HG03378 (cell line): Measurements from ENCODE around the gene OMA1.
"Not testable (repeated sequence)": the region's sequence is repeated elsewhere in the genome, so short reads cannot be mapped to it uniquely, and the experiment has no call there.

Source experiments
- ATAC-seq: cut with Tn5 transposase; IDR thresholded peaks from one replicate; pipeline ENCODE4 v1.9.1; 2021; ENCODE audit warnings: mild to moderate bottlenecking, moderate library complexity; ENCODE audit not compliant: unreplicated experiment

Gene OMA1

DNA sequence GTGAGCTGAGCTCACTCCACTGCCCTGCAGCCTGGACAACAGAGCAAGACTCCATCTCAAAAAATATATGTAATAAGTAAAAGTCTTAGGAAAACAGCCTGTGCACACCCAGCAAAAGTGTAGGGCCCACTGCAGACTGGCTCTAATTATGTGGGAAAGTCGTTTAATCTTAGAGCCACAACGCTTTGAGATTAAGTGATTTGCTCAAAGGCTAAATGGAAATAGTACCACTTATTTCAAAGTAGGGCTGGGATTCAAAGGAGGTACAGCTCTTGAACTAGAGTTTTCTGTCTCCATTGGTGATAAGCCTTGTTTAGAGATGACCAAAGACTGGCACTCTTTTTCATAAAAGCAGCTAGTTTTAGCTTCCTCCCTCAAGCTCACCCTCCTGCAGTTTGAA is 28.3 kb upstream of the OMA1 start:
- ATAC-seq = no peak

DNA sequence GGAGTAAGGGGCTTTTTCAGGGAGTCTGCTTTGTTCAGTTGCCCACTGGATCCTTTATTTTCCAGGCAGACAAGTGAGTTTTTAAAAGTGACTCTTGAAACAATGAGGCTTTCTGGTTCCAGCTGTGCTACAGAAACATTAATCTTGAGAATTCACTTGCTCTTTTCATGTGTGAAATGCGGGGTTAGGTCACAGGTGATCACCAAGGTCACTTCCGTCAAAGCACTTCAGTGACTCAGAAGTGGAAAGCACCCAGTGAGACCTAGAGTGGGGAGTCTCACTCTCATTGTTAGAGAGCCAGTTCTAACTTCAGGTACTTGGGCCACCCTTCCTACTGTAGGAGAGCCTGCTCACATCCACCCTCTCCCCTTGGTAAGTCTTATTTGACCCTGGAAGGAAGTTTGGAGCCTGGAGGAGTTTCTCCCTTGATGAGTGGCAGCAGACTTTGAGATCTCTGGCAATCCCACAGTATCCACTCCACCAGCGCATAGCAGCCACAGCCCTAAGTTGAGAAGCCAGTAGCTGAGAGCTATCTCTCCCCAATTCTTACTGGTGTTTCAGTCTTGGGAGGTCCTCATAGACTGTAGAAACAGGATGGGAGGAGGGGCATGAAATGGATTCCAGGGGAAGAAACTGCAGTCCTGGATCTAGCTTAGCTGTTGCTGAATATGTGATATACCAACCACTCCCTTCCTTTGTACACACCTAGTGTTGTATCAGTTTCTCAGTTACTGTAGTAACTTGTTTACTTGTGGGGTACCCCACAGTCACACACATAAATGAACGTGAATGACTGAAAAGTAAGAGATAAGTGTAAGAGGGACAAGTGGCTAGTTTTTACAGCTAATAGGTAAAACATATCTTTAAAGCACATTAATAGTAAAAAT is 27.4 kb upstream of the OMA1 start:
- peak; percentile 98 for ATAC-seq

DNA sequence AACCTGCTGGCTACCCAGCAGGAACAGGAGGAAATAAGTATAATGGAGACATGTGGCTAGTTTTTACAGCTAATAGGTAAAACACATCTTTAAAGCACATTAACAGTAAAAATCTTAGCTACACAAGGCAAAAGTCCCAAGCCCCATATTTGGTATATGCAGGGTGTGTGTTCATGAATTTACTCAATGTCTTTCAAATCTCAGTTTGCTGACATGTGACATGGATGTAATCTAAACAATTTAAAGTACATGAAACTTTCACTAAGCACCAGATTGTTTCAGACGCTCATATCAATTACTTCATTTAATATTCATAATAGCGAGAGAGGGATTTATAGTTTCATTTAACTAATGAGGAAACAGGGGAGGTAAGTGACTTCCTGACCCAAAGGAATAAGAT is 26.6 kb upstream of the OMA1 start:
- no peak for ATAC-seq

DNA sequence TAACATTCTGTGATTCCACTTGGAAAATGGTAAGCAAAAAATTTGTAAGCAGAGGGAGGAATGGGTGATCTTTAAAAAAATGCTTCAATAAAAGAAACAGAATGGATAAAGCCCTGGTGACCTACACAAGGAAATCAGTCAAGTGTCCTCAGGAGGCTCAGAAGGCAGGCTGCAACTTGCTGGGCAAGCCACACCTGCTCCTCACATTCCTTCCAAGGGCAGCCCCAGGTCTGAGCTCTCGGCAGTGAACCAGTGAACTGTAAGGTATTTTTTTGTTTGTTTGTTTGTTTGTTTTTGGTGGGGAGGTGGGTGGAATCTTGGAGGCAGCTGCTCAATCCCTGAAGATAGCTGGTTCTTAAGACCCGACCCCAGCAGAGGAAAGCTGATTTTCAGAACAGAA is 26.2 kb upstream of the OMA1 start:
- no peak for ATAC-seq

DNA sequence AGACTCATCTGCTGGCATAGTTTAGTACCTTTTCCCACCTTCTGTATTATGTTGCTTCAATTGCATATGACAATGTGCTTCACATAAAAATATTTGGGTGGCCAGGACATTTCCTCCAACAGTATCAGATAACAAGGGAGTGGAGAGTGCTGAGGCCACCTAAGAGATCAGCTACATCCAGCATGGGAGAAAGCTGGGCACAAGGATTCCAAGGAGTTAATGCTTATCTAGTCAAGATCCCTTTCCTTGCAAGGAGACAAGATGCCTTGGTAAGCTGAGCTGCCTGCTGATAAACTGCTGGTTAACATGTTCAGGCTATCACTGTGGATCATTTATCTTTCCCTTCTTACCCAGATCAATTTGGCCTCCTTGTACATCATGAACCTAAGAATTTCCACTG is 25.1 kb upstream of the OMA1 start:
- no peak for ATAC-seq

DNA sequence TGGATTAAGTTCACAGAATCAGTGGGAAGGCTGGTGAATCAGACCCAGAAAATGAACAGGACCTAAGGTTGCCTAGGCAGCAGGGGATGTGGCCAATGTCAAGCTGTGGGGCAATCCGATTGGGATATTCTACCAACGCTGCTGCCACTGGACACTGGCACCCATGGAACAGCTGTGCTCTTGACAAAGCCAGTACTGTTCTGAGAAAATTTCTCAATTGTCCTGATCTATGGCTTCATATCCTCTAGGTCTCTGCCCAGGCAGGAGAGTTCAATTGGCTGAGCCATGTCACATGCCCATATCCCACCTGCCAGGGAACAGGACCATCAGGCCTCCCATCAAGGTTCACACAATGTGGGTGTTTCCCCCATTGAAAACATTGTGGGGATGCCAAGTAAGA is 24.3 kb upstream of the OMA1 start:
- no peak for ATAC-seq

DNA sequence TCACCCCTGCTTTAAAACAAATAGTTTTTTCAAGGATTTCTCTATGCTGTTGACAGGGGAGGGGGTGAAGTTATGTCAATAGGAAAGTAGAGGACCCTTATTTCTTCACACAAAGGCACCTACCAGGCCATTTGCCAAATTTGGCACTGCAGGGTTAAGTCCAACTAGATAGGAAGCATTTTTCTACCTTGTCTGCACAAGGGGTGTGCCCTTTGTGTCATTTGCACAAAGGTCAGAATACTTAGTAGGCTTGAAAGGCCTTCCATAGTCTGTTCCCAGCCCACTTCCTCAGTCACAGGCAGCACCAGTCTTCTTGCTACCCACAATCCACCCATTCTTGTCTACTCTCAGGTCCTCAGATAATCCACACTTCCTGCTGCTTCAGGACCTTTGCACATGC is 23.6 kb upstream of the OMA1 start:
- no peak for ATAC-seq

DNA sequence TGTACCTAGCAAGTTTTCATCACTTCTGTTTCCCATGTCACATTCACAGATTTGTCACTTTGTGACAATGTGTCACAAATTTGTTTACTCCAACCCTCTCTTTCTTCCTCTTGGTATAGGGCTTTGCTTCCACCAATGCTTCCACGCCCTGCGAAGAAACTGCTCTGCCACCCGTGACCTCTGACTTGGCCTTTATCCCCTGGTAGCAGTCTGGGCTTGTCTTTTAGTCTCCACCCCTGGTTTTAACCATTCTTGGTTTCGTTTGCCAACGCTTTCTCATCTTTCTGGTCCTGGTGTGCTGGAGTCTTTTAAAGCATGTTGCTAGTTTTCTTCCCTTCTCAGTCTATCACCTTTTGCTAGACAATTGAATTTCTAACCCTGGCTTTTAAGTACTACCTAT is 22.4 kb upstream of the OMA1 start:
- no peak for ATAC-seq

DNA sequence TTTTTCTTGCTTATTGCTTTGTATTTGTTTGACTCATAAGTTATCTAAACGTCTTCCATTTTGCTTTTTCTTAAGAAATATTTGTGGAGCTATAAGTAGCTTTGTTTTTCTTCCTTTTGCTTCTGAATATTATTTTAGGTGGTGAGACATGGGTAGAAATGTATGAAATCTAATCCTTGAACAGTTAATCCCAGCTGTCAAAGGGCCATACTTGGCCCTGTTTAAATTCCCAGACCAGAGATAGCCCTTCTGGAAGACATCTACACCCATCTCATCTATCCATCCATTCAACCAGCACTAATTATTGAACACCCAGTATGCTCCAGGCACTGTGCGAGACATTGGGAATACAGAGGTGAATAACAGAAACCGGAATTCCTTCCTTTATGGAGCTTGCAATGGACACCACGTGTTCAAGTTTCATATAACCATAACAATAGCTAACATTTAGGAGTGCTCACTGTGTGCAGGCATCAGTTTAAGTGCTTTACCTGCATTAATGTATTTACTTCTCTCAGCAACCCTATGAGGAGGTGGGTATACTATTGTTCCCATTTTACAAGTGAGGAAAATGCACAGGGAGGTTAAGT is 21.8 kb upstream of the OMA1 start:
- ATAC-seq = no peak

DNA sequence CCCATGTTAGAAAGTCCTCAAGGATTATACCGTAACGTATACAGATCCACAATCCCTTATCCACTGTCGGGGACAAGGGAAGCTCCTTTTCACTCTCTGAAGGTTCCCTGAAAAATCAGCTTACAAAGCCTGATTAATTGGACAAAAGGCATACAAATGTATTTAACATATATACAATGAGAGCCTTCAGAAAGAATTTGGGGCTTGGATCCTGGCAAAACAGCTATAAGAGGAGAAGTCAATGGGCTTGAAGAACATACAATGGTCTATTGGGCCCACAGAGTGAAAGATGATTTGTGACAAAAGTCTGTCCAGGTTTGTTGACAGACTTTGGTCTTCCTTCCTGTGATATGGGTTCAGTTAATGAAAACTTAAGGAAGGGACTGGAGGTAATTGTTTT is 19.8 kb upstream of the OMA1 start:
- ATAC-seq = no peak

DNA sequence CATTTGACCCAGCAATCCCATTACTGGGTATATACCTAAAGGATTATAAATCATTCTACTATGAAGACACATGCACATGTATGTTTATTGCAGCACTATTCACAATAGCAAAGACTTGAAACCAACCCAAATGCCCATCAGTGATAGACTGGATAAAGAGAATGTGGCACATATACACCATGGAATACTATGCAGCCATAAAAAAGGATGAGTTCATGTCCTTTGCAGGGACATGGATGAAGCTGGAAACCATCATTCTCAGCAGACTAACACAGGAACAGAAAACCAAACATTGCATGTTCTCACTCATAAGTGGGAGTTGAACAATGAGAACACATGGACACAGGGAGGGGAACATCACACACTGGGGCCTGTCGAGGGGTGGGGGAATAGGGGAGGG is 17.2 kb upstream of the OMA1 start:
- ATAC-seq = not testable (repeated sequence)

DNA sequence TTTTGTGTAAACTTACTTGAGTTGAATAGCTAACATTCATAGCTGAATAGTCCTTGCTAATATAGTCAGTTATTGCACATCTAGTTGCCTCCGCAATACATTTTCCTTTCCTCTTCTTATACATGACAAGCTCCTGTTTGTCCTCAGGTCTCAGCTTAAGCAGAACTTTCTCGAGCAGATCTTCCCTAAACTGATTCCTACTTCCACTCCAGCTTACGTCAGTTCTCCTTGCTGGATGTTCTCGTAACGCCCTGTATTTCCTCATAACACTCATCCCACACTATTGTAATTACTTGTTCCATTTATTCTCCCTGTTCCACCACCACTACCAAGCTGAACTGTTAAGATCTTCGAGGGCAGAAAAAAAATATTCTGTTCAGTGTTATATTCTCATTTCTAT is 15.1 kb upstream of the OMA1 start:
- ATAC-seq = no peak

DNA sequence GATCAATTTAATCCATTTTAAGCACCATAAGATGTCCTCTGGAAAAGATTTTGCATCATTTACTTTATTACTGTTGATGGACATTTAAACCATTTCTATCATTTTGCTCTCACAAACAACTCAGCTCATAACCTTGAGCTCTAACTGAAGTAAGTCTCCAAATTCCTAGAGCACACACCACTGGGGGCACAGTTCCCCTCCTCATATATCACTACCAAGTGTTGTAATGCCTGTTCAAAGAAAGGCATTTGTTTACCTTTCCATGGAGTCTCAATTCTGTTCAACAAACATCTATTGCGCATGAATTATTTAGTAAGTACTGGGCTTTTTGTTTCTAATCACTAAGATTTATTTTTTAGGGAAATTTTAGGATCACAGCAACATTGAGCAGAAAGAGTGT is 8.9 kb upstream of the OMA1 start:
- no peak for ATAC-seq

DNA sequence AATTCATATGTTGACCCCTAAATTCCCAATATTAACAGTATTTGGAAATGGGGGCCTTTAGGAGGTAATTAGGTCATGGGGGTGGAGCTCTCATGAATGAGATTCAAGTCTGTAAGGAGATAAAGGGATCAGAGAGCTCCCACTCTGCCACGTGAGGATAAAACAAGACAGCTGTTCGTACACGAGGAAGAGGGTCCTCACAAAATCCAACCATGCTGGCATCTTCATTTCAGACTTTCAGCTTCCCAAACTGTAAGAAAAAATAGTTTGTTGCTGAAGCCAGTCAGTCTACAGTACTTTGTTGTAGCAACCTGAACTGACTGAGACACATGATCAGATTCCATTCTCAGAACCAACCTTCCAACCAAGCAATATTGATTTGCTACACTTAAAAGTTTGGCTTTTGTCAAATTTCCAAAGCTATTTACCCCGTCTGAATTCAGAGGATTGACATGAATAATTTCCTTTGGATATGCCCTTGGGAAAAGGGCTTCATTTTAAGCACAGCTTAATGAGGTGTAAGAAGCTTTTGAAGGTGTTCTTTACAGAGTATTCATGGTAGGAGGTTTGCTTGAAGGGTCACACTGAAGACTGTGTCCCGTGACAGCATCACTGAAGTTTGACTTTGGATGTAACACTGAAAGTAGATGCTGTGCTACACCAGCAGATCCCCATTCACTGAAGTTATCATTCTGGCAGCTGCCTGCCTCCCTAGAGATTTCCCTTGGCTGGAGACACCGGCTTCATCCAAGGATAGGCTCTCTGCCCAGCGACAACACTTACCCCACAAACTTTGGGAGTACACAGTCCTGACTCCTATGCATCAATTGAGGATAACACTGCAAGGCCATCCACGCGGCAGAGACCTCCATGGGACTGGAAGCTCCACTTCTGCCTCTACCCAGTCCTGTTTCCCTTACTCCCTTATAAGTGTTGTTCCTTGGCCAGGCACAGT is 4.9 kb upstream of the OMA1 start:
- ATAC-seq = no peak

DNA sequence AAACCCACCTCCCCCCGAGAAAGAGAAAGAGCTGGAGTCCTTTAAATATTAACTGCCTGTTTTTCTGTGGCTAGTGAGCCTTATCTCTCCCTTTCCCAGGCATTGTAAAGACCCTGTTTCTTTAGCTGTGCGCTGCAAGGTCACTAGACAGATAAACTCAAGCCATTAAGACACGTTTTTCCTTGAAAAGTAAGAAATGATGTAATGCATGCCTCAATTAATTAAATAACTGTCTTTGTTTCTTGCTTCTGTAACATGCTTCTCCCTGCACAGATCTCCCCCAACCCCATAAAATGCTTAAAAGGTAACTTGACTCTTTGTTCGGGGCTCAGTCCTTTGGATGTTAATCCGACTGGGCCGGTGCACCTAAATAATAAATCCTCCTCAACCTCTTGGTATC is 2.8 kb upstream of the OMA1 start:
- ATAC-seq = not testable (repeated sequence)

DNA sequence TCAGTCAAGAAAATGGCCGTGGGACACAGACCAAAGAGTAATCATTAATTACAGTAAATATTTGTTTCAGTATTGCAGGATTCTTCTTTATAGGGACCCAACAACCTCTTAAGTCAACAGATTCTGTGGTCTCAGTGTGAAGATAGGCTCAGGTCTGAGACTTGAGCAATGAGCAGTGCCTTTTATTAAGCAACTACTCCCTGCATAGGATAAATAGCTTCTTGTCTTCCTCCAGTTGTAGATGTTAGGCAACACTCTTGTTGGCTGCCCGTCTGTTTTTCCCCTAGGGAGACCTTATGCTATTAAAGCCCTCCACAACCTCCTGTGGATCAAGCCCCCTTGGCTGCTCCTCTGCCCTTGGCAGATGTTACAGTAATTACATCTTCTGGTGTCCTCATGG is 1.8 kb upstream of the OMA1 start:
- ATAC-seq = no peak

DNA sequence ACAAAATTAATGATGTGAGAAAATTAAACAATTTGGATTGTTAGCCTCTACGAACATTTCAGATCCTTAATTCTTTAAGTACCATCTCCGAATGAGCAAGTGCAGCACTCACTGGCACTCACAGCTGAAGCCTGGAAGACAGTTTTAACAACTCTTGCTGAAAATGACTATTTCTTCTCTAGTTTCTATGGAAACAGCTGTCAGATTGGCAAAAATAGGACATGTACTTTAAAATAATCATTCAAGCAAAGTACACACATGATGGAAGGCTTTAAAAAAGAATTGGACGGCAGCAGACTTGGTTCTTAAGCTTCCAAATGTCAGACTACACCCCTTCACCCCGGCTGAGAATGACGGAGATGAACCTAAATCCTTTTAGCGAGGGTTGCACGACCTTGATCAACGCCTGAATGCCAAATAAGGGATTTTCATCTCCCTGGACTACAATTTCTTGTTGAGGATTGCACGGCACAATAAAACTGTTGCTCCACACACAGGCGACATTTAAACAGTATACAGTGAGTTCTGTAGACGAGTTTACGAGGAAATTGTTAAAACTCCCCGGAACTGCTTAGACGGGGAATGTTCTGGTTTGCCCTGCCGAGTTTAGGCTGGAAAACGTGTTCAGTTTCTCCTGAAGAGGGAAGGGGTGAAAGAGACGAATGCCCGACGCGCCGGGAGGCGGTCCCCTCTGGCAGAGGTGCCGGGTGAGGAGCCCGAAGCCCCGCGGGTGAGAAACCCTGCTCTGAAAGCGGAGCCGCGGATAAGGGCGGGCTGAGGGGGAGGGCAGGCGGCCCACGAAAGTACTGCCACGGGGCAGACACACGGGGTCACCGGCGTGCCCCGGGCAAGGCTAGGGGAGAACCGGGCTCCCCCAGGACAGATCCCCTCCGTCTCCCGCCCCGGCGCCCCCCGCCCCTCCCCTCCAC is 671 bp downstream of the OMA1 start:
- peak; percentile 31 for ATAC-seq

DNA sequence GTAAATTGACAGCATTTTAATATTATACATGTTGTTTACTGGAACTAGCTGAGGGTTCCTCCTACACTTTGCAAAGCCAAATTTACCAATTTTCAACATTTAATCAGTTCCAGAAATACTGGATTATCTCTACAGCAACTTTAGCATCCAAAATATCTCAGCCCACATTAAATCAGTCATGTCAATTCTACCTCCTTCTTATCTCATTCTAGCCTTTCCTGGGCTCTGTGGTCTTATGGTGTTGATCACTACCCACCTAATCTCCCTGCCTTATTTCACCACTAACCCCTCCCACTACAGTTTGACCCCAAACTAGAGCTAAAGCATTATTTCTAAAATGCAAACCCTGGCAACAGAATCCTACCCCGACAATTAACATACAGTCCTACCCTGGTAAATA is 3.3 kb downstream of the OMA1 start:
- ATAC-seq = no peak

DNA sequence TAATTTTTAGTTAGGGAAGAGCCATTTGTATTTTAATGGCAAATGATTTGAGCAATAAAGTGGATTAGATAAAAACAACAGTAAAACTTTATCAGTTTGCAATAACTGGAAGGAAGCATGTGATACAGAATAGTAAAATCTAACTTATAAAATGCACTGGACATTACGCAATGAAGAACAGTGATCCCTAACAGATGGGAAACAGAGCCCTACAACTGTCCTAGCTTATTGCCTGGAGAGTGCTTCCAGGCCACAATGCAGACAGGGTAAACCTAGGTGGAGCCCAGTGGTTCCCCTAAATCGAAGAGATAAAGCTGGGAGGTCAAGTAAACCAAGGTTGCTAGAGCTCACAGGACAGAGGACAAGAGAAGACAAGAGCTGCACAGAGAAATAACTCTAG is 7.0 kb downstream of the OMA1 start:
- no peak for ATAC-seq

DNA sequence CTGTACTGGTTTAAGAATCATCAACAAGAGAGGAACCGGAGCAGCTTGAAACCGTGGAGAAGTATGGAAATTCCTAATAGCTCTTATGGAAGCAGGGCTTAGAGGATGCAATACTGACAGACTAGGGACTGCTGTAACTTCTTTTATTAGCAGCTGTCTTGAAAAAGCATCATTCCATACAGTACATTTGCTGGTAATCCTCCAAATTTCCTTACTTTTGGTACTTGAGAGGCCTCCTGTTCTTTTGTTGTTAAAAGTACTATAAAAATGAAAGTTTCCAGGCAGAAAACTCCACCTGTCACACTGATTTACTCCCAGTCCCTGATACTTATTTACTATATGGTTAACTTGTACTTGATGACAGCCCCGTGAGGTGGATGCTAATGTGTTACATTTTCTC is 7.7 kb downstream of the OMA1 start:
- no peak for ATAC-seq

DNA sequence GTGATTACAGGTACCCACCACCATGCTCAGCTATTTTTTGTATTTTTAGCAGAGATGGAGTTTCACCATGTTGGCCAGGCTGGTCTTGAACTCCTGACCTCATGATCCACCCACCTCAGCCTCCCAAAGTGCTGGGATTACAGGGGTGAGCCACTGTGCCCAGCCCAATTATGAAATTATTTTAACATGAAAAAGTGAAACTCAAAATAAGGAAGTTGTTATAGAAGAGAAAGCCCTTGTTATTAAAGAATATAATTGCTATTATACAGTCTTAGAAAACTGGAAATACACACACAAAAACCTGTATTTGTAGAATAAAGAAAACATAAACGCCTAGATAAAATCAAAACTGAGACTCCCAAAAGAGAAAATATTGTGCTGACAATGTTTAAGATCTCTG is 14.7 kb downstream of the OMA1 start:
- ATAC-seq = not testable (repeated sequence)
